HepG2 (cell line): ENCODE data around the gene AKR1C4. TPM values are rescaled to one million over a fixed set of nuclear protein-coding genes. Genes with fewer than 3 reads are reported as not detected.

ENCODE experiments used
- ATAC-seq: fragments of 200-7000 bp; cut with Tn5 transposase; 3 replicates; pipeline ENCODE4 v1.9.1; 2020; ENCODE audit warnings: mild to moderate bottlenecking, moderate library complexity
- BruUV-seq: library from RNA; stranded (reverse); fragments of 400-500 nt; replicated peaks from 2 replicates; lab custom pipeline; 2021; lab: Mats Ljungman, UMichigan
- CTCF ChIA-PET: fragments of 300-600 bp; formaldehyde crosslinking; extraction: SDS; loops from one replicate; lab custom pipeline; 2021; ENCODE audit warnings: low total read pairs, inconsistent platforms, low intra/inter-chr PET ratio; lab: Yijun Ruan, JAX
- POLR2A ChIA-PET: fragments of 350-600 bp; sonication (Branson Sonifier 250); formaldehyde crosslinking; loops from one replicate; lab custom pipeline; 2020; ENCODE audit warnings: antibody characterized with exemption, inconsistent platforms; lab: Yijun Ruan, JAX
- DNase-seq: peaks from one replicate; pipeline ENCODE4 v3.0.0-alpha.2; 2015; ENCODE audit warnings: low spot score
- FAIRE-seq: peaks from 3 replicates; lab custom pipeline; 2011; peaks lifted over from hg19 to GRCh38; lab: Jason Lieb, UNC
- H2AFZ ChIP-seq: one replicate; pipeline ENCODE4 v1.6.1; 2011; ENCODE audit warnings: low read length, inconsistent platforms
- H3K27ac ChIP-seq: fragments of 300-600 bp; 3 replicates; pipeline ENCODE4 v1.8.0; 2011; ENCODE audit warnings: mixed run types, mild to moderate bottlenecking, mixed read lengths, low read length, inconsistent platforms; ENCODE audit not compliant: insufficient read depth; ENCODE audit errors: extremely low read length
- H3K27me3 ChIP-seq, 2 experiments: fragments of 200-600 bp in 1 of 2; 2 replicates in 1 of 2; 3 replicates in 1 of 2; pipeline versions ENCODE4 v1.6.0 to v1.8.0; 2011; ENCODE audit warnings: low read length in 2 of 2, mild to moderate bottlenecking in 2 of 2, moderate library complexity in 2 of 2, inconsistent platforms in 1 of 2; ENCODE audit not compliant: insufficient read depth in 2 of 2, control insufficient read depth in 1 of 2
- H3K36me3 ChIP-seq, 2 experiments: fragments of 200-600 bp in 1 of 2; replicated peaks in 1 of 2; 2 replicates in 1 of 2; 3 replicates in 1 of 2; pipeline versions ENCODE4 v1.5.1 to v1.8.0; 2011; ENCODE audit warnings: low read length in 2 of 2, inconsistent platforms in 1 of 2; ENCODE audit not compliant: insufficient read depth in 2 of 2, control insufficient read depth in 1 of 2
- H3K4me1 ChIP-seq: 2 replicates; pipeline ENCODE4 v1.5.1; 2012; ENCODE audit warnings: low read length, inconsistent platforms; ENCODE audit not compliant: insufficient read depth
- H3K4me2 ChIP-seq: 2 replicates; pipeline ENCODE4 v1.6.0; 2011; ENCODE audit warnings: low read depth, low read length, inconsistent platforms
- H3K4me3 ChIP-seq, 3 experiments: fragments of 200-600 bp in 1 of 3; sonication (generic), shearing (Covaris generic) in 1 of 3; replicated peaks in 1 of 3; 2 replicates each; pipeline ENCODE4 v1.5.1; 2011 to 2016; ENCODE audit warnings: low read length in 3 of 3, inconsistent platforms in 2 of 3, low read depth in 2 of 3, mild to moderate bottlenecking in 2 of 3, control low read depth in 1 of 3, mixed read lengths in 1 of 3; ENCODE audit not compliant: insufficient read depth in 1 of 3
- H3K79me2 ChIP-seq: one replicate; pipeline ENCODE4 v1.6.1; 2011; ENCODE audit warnings: low read length, inconsistent platforms; ENCODE audit not compliant: insufficient read depth
- H3K9ac ChIP-seq: 2 replicates; pipeline ENCODE4 v1.6.0; 2011; ENCODE audit warnings: mild to moderate bottlenecking, low read depth, low read length, inconsistent platforms; ENCODE audit not compliant: insufficient read depth
- H3K9me3 ChIP-seq: 2 replicates; pipeline ENCODE4 v1.5.1; 2012; ENCODE audit warnings: mild to moderate bottlenecking, low read length
- H4K20me1 ChIP-seq: 2 replicates; pipeline ENCODE4 v1.6.0; 2011; ENCODE audit warnings: inconsistent platforms, mild to moderate bottlenecking, low read length, moderate library complexity; ENCODE audit not compliant: insufficient read depth
- ARID5B ChIP-seq: IDR thresholded peaks from 2 replicates; pipeline ENCODE4 v1.4.0; 2020; ENCODE audit warnings: mild to moderate bottlenecking, missing genetic modification reagents
- CBX2 ChIP-seq, 2 experiments: fragments of 200-600 bp in 1 of 2; sonication (generic); formaldehyde crosslinking in 1 of 2; IDR thresholded peaks; 2 replicates each; pipeline versions ENCODE4 v1.7.0 to v1.8.1; 2018 to 2022; ENCODE audit warnings: low read depth in 2 of 2, low read length in 1 of 2, mild to moderate bottlenecking in 1 of 2, missing genetic modification reagents in 1 of 2
- CEBPG ChIP-seq: IDR thresholded peaks from 2 replicates; pipeline ENCODE4 v1.6.1; 2016
- FOXO1 ChIP-seq: sonication (generic); formaldehyde crosslinking; IDR thresholded peaks from 2 replicates; pipeline ENCODE4 v1.4.0; 2020; ENCODE audit warnings: missing genetic modification reagents
- POLR2AphosphoS2 ChIP-seq: IDR thresholded peaks from 2 replicates; pipeline ENCODE4 v1.6.1; 2011; ENCODE audit warnings: low read depth, low read length, improper control_type of control experiment
- SMAD9 ChIP-seq: sonication (generic); formaldehyde crosslinking; IDR thresholded peaks from 2 replicates; pipeline ENCODE4 v1.5.1; 2020; ENCODE audit warnings: mild to moderate bottlenecking, missing genetic modification reagents
- TOPORS ChIP-seq: sonication (generic); formaldehyde crosslinking; IDR thresholded peaks from 2 replicates; pipeline ENCODE4 v1.8.0; 2023; ENCODE audit warnings: mild to moderate bottlenecking, missing genetic modification reagents
- ZC3H4 ChIP-seq: sonication (generic); formaldehyde crosslinking; IDR thresholded peaks from 2 replicates; pipeline ENCODE4 v1.4.0; 2020; ENCODE audit warnings: missing genetic modification reagents, borderline replicate concordance
- ZNF34 ChIP-seq: sonication (generic); formaldehyde crosslinking; IDR thresholded peaks from 2 replicates; pipeline ENCODE4 v1.4.0; 2020; ENCODE audit warnings: mild to moderate bottlenecking, missing genetic modification reagents, borderline replicate concordance
- ZNF343 ChIP-seq: sonication (generic); formaldehyde crosslinking; IDR thresholded peaks from 2 replicates; pipeline ENCODE4 v1.4.0; 2020; ENCODE audit warnings: mild to moderate bottlenecking, missing genetic modification reagents
- ZNF44 ChIP-seq: sonication (generic); formaldehyde crosslinking; IDR thresholded peaks from 2 replicates; pipeline ENCODE4 v1.5.1; 2020; ENCODE audit warnings: mild to moderate bottlenecking, missing genetic modification reagents
- ZNF567 ChIP-seq: sonication (generic); formaldehyde crosslinking; IDR thresholded peaks from 2 replicates; pipeline ENCODE4 v1.8.1; 2023; ENCODE audit warnings: mild to moderate bottlenecking, missing genetic modification reagents, borderline replicate concordance
- ZNF773 ChIP-seq: sonication (generic); formaldehyde crosslinking; IDR thresholded peaks from 2 replicates; pipeline ENCODE4 v1.4.0; 2020; ENCODE audit warnings: missing genetic modification reagents, borderline replicate concordance
- WGBS: methylation state at CpG from one replicate; pipeline ENCODE4 v1.1.6; 2017; ENCODE audit warnings: low lambda C conversion rate; 5-methylcytosine and 5-hydroxymethylcytosine counted together
- in situ Hi-C: cut with HindIII; loops from 2 replicates; pipeline ENCODE4 v1.10.0; 2017; ENCODE audit warnings: low pct_unique_long_range_greater_than_20kb; ENCODE audit not compliant: extremely low pct_ligation_motif_present
- intact Hi-C: fragments of 100-400 bp; cut with micrococcal nuclease; formaldehyde crosslinking; loops from one replicate; pipeline ENCODE4 v1.10.0; 2022; ENCODE audit not compliant: unreplicated experiment
- polyA plus RNA-seq, 8 experiments: library from polyadenylated mRNA; depleted of rRNA in 3 of 8; stranded (reverse) in 7 of 8; unstranded in 1 of 8; fragments of >200 nt; fragmentation: Illumina TruSeq in 4 of 8; extraction: Trizol in 4 of 8; gene quantifications; 2 replicates each; pipeline versions ENCODE4 v1.2.1 to v1.2.3, GENCODE V29; 2011 to 2016; ENCODE audit warnings: low read depth in 4 of 8, missing spikeins in 1 of 8, mixed read lengths in 1 of 8; ENCODE audit not compliant: insufficient read depth in 1 of 8
- total RNA-seq, 5 experiments: library from RNA; depleted of rRNA; stranded (reverse); fragments of >200 nt; fragmentation: Illumina TruSeq; extraction: Trizol; gene quantifications; 2 replicates each; pipeline ENCODE4 v1.2.3, GENCODE V29; 2016; ENCODE audit warnings: low read depth in 1 of 5
- TF ChIP-seq, protein P1 (sequence below): sonication (generic); formaldehyde crosslinking; IDR thresholded peaks from 2 replicates; pipeline ENCODE4 v1.5.0; 2020; ENCODE audit warnings: missing genetic modification reagents

The AKR1C4 gene
- total and polyA plus RNA-seq, 2 of the 13 experiments (the other 11 are each of a cell fraction or from before 2014, with no cell fraction given): 0.18 to 1.3 TPM

- TF ChIP-seq ARID5B (CRISPR knock-in tag): peak; percentile 51; the same call in 1 of the 2 replicates
- TF ChIP-seq, all 625 proteins: peak for 11; not testable (repeated sequence) for 614
Observed at GRCh38 chr10:5222942-5223341, 26.3 kb downstream of the AKR1C4 start (continued).

DNA sequence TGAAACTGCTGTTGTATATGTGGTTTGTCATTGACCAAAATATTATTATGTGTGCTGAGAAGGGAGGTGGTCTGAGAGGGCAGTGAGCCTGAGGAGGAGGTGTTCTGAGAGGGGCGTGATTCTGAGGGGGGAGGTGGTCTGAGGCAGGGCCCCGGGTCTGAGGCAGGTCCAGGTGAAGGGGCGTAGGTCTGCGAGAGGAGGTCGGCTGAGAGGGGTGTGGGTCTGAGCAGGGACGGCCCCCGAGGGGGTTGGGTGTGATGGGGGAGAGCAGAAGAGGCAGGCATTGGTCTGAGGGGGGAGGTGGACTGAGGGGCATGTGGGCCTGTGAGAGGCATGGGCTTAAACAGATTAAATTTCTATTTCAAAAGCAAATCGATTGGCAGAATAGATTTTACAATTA, 32.4 kb downstream of the AKR1C4 start:
- H3K4me1 ChIP-seq: peaks cover 18% of the 10 kb centered on the region
- ATAC-seq (no peak), DNase-seq (no peak), FAIRE-seq (no peak)
- H3K27ac ChIP-seq: no peak overlapping the region
- no peaks in the 10 kb centered on the region for H4K20me1 ChIP-seq
- intact Hi-C loops (no loop called here), in situ Hi-C loops (no loop called here)
- no peaks in the 10 kb centered on the region for H3K79me2 ChIP-seq
- H3K4me3 ChIP-seq: no peak overlapping the region
- ChIA-PET CTCF (no interaction called here), POLR2A (no interaction called here)
- H3K27me3 ChIP-seq: no peaks in the 10 kb centered on the region
- no TSS peak for BruUV-seq
- H3K9me3 ChIP-seq: 0 out of 2 replicates have a peak, but pooled peaks cover 8% of the 10 kb centered on the region
- H3K9ac ChIP-seq: no peak overlapping the region
- no peak overlapping the region for H3K4me2 ChIP-seq
- TF ChIP-seq ZNF343 (no peak), CEBPG (no peak), FOXO1 (CRISPR knock-in tag) (no peak), ZNF567 (CRISPR knock-in tag) (no peak), ZC3H4 (CRISPR knock-in tag) (no peak), TOPORS (CRISPR knock-in tag) (no peak), ZNF773 (CRISPR knock-in tag) (no peak), POLR2AphosphoS2 (no peak), CBX2 (IDR thresholded peaks at IDR 0.05; ENCODE audit: low read depth, low read length) (no peak), CBX2 (CRISPR knock-in tag; IDR thresholded peaks at IDR 0.05; ENCODE audit: low read depth) (no peak), ZNF34 (CRISPR knock-in tag) (no peak), ZNF44 (no peak), SMAD9 (CRISPR knock-in tag) (no peak)
- TF ChIP-seq, protein P1, sequence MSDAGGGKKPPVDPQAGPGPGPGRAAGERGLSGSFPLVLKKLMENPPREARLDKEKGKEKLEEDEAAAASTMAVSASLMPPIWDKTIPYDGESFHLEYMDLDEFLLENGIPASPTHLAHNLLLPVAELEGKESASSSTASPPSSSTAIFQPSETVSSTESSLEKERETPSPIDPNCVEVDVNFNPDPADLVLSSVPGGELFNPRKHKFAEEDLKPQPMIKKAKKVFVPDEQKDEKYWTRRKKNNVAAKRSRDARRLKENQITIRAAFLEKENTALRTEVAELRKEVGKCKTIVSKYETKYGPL (CRISPR knock-in tag): no peak
- no peaks in the 10 kb centered on the region for H3K36me3 ChIP-seq
- H2AFZ ChIP-seq: no peak overlapping the region
- 54% methylated on average over 8 of the region's 8 CpGs for WGBS
